ENCODE measurements around the gene RAB33B.
"Not testable (repeated sequence)": the region's sequence is repeated elsewhere in the genome, so short reads cannot be mapped to it uniquely, and the experiment has no call there.

RAB33B gene

GRCh38 chr4:139464512-139464911 lies 10.6 kb downstream of the RAB33B start:
- not testable (repeated sequence) for DNase-seq

- no peak for DNase-seq
Measured at GRCh38 chr4:139465922-139466321, 12.0 kb downstream of the RAB33B start.

- DNase-seq: not testable (repeated sequence)
Measured at GRCh38 chr4:139468756-139469155, 14.8 kb downstream of the RAB33B start.

- no peak for DNase-seq
Measured at GRCh38 chr4:139469216-139469615, 15.3 kb downstream of the RAB33B start.

DNA sequence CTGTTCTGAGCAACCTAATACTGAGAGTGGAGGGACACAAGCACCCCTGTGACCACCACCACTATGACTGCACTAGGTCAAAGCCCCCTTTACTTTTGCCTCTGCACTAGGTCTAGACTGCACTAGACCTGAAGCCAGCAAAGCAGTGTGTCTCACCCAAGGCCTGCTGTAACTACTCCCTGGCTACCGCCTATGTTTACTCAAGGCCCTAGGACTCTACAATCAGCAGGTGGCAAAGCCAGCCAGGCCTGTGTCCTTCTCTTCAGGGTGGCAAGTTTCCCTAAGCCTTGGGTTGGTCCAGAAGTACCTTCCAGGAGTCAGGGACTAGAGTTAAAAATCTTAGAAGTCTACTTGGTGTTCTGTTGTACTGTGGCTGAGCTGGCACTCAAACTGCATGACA lies 15.9 kb downstream of the RAB33B start:
- no peak for DNase-seq

DNA sequence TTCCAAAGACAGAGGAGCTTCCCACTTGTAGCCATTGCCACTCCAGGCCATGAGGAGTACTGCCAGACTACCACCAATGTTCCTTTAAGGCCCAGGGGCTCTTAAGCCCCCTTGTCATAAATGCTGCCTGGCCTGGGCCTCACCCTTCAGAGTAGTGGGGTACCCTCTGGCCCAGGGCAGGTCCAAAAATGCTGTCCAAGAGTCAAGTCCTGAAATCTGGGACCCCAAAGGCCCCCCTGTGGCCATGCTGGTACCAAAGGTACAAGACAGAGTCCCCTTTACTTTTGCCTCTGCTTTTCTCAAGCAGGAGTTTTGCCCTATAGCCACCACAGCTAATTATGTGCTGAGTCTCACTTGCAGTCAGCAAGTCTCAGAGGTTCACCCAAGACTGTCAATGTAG lies 16.4 kb downstream of the RAB33B start:
- DNase-seq: no peak

- no peak for DNase-seq
Measured at GRCh38 chr4:139470997-139471665, 17.2 kb downstream of the RAB33B start.

- DNase-seq: no peak
Measured at GRCh38 chr4:139472852-139473251, 18.9 kb downstream of the RAB33B start.

DNA sequence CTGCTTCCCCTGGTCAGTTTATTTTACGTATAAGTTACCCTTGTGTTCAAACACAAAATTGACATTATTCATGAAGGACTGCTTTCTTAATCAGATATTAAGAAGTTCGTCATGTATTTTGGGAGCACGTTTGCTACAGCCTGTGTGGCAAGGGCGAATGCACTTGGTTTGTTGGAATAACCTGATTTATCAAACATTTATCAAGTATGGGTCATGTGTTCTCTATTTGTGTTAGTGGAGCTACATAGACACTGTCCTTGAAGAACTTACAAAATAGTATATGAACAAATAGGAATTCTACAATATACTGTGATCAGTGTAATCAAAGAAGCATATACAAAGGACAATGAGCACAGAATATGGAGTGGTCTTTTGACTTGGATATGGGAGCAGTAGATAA lies 22.4 kb downstream of the RAB33B start:
- no peak for DNase-seq

GRCh38 chr4:139481465-139481864 lies 27.5 kb downstream of the RAB33B start:
- DNase-seq: no peak

- no peak for DNase-seq
Measured at GRCh38 chr4:139483000-139483399, 29.1 kb downstream of the RAB33B start.

DNA sequence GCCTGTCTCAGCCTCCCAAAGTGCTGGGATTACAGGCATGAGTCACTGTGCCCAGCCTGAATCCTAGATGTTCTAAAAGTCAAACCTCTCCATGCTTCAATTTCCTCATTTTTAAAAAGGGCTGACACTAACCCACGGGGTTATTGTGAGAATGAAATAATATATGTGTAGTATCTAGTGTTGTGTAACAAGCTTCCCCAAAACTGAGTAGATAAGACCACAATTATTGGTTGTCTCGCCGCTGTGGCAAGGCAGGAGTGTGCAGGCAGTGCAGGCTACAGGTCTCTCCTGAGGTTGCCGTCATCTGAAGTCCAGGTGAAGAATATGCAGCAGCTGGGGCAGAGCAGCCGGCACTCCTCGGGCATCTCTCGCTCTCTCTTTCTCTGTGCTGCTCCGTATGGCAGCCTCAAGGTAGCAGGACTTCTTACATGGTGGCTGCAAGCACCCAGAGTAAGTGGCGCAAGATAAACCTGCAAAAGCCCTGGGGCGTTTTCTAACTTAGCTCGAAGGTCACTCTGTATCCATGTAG lies 30.9 kb downstream of the RAB33B start:
- DNase-seq: peak; percentile 68 to 69

DNA sequence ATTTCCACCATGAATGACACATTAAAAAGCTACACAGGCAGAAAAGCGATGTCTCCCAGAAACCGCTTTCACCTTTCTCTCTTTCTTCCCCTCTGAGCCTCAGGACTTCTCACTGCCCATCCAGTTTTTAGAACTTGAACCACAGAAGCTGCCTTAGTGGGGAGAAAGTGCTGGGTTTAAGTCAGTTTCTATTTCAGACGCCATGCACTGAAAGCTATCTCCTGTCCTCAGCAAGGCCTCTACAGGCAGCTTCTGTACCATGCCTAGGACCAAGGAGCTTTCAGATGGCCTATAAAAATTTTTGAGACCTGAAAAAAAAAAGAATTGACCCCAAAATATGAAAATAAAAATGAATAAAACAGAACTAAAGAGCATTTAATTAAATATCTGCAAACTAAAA lies 34.5 kb downstream of the RAB33B start:
- DNase-seq: no peak

DNA sequence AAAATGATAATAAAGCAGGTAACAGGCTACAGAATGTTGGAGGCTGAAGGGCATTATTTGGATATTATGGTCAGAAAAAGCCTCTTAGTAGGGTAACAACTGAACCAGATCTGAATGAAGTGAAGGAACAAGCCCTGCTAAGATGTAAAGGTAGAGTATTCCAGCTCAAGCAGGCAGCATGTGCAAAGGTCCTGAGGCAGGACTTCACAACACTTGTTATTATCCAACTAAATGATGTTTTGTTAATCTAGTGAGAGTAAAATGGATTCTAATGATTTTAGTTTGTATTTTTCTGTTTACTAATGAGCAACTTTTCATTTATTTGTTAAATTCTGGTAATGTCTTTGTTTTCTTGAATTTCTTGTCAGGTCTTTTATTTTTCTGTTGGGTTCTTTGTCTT lies 35.7 kb downstream of the RAB33B start:
- no peak for DNase-seq

- DNase-seq: no peak
Measured at GRCh38 chr4:139492429-139492828, 38.5 kb downstream of the RAB33B start.

DNA sequence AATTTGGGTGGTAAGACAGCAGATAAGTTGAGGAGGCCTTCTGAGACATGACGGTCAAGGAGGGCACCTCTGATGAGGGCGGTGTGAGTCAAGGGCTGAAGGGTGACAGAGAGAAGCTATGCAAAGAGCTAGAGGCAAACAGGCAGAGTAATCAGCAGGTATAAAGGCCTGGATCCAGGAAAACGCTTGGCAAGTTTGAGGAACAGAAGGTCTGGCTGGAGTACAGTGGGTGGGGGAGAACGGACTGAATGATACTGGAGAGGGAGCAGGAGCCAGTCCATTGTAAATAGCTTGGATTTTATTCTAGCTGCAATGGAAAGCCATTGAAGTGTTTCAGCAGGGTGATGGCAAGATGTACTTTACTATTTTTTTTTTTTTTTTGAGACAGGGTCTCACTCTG lies 39.3 kb downstream of the RAB33B start:
- DNase-seq: no peak

- DNase-seq: no peak
Measured at GRCh38 chr4:139499186-139499585, 45.3 kb downstream of the RAB33B start.

GRCh38 chr4:139501117-139501516 lies 47.2 kb downstream of the RAB33B start:
- no peak for DNase-seq

GRCh38 chr4:139501527-139501926 lies 47.6 kb downstream of the RAB33B start:
- no peak for DNase-seq

- no peak for DNase-seq
Measured at GRCh38 chr4:139501927-139502899, 48.3 kb downstream of the RAB33B start.

DNA sequence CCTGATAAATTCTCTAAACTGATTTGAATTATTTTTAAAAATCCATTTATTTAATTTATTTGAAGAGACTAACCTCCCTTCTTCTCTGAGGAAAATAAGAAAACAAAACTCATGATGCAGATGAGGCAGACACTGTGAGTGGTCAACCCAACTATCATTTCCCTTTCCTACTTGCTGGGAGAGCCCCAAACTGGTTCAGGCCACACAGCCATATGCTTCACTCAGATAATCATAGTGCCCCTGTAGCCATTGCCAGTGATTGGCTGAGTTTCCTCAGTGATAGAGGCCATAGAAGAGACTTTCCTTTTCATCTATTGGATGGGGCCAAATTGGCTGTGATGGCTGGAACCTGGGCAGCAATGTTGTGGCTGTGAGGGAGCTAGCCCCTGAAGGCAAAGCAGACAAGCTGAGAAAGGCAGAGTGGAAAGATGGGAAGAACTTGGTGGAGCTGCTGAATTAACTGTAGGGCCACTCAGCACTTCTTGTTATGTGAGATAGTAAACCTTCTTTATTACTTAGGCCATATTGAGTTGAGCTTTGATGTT lies 49.8 kb downstream of the RAB33B start:
- no peak for DNase-seq

DNA sequence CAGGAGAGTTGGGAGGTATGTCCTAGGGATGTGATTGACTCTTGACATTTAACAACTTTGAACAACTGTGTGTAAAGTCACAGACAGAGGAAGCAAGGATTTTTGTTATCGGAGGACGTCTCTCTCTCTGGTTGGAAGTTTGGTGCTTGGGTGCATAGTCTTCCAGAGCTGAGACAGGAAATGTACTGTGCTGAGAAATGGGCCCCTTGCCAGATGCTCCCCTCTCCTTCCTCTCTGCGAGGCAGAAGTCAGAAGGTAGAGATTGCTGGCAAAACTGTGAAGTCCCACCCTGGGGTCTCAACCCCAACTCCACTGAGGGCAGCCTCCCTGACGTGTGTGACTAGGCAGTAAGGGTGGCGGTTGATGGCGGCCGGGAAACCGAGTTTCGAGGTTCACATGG lies 52.9 kb downstream of the RAB33B start:
- DNase-seq: no peak

DNA sequence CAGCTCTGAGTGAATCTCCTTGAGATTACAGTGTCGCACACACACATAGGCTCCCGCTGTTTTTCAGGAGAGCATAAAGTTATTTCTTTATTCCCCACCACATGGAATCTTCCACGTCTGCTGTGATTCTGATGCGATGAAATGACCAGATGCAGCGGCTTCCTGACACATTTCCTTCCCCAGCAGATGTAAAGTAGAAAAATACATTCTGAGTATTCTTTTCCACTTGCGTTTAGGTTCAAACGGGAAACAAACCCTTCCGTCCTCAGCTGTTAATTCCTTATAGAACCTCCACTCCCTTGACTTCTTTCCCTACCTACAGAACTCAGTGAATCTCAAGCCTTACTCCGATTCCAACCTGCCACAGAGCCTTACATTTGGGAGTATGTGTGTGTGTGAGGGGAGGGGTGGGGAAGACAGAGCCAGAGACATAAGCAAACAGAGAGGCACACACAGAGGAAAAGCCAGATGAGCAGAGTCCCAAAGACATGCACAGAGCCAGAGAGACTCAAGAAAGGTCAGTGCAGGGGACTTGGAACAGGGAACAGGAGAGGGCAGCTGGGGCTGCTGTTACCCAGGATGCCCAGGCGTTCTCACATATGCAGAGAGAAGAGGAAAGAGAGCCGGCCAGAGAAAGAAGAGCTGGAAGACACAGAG lies 54.8 kb downstream of the RAB33B start:
- no peak for DNase-seq
